ENCODE results near the gene CARS2.
"Not testable (repeated sequence)": the region's sequence is repeated elsewhere in the genome, so short reads cannot be mapped to it uniquely, and the experiment has no call there.

CARS2 gene

GRCh38 chr13:110636701-110637201, 69.2 kb downstream of the CARS2 start:
- DNase-seq, result no peak

GRCh38 chr13:110636053-110636475, 69.9 kb downstream of the CARS2 start:
- no peak for DNase-seq

GRCh38 chr13:110635405-110636002, 70.4 kb downstream of the CARS2 start:
- DNase-seq, result no peak

- no peak for DNase-seq
These were observed 71.4 kb downstream of the CARS2 start for GRCh38 chr13:110634558-110634957.

DNA sequence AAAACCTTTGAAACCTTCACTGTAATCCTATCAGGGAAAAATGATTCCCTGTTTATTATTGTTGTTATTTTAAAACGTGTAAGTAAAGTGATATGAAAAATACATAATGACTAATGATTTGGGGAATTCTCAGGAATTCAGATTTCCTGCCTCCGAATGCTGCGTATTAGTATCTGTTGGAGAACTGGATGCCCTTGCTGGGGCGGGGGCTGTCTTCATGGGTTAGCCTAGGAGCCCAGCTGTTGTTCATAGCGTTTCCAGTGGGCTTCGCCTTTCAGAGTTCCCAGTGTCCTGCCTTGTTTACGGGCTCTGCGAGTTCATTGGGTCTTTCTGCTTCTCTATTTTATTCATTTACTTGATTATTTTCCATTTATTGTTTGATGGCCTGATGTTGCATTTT, 72.1 kb downstream of the CARS2 start:
- DNase-seq, result no peak

GRCh38 chr13:110632255-110632654, 73.7 kb downstream of the CARS2 start:
- not testable (repeated sequence) for DNase-seq

DNA sequence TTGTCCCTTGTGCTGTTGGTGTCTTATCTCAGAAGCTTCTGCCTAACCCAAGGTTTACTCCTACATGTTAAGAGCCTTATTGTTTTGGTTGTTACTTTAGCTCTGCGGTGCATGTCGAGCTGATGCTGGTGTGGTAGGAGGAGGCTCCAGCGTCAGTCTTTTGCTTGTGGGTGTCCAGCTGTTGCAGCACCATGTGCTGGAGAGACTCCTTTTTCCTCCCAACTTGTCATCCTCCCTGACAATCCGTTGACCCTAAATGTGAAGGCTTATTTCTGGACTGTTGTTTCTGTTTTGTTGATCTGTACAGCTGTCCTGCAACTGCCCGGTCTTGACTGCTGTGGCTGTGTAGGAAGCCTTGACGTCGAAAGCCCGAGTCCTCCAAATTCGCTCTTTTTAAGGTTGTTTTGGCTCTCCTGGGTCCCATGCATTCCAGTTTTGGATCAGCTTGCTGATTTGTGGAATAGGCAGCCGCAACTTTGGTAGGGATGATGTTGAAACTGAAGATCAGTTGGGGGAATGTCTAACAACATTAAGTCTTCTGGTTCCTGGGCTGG, 75.3 kb downstream of the CARS2 start:
- no peak for DNase-seq

DNA sequence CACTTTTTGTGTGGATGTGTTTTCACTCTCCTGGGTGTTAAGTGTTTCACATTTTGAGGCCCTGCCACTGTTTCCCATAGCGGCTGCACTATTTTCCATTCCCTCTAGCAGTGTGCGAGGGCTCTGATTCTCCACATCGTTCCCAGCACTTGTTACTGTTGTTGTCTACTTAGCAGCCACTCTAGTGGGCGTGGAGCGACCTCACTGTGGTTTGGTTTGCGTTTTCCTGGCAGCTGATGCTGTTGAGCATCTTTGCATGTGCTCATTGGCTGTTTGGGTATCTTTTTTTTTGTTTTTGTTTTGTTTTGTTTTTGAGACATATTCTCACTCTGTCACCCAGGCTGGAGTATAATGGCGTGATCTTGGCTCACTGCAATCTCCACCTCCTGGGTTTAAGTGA, 76.2 kb downstream of the CARS2 start:
- DNase-seq, result peak in 1 of 2 donors; percentile 34

- peak in 1 of 2 donors; percentile 33 for DNase-seq
These were observed 76.8 kb downstream of the CARS2 start for GRCh38 chr13:110628952-110629701.

DNA sequence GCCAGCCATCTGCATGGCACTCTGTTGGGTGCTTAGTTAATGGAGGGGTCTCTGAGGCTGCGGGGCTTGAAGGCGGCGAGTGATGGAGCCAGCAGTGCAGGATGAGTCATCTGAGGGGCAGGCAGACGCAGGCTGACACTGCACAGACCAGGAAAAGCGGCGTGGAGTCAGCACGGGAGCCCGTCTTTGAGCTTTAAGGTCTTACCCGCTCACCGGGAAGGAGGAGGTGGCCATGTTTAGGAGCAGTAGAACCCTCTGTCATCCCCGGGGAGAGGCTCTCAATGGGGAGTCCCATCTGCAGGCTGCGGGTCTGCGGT, 77.5 kb downstream of the CARS2 start:
- no peak for DNase-seq

- no peak for DNase-seq
These were observed 78.0 kb downstream of the CARS2 start for GRCh38 chr13:110627761-110628476.

DNA sequence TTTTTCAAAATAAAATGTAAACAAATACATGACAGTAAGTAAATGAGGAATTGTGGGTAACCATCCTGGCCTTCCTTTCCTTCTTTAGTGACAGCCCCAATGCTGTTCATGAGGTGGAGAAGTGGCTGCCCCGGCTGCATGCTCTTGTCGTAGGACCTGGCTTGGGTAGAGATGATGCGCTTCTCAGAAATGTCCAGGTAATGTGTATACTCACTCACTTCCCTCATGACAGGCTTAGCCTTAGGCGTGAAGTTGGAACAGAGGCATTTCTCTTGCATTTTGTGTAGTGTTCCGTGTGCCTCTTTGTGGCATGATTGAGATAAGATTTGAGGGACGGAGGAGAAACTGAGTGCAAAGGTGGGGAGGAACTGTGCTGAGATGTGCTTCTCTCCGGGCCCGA, 78.6 kb downstream of the CARS2 start:
- DNase-seq, result no peak

DNA sequence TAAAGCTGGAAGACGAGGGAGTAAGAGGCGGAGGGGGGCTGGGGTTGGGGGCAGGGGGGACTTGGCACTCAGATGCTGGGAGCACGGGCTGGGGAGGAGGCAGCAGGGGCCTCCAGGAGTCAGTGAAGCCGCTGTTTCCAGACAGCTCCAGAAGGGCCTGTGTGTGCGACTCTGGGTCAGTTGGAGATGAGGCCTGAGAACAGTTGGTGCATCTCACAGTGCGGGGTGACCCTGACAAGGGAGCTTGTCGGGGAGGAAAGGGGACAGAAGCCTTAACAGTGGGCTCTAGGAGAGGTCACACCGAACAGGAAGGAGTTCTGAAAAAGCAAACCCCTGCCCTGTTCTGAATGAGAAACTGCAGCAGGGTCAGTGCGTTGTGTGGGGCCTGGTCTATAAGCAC, 79.4 kb downstream of the CARS2 start:
- DNase-seq, result no peak

DNA sequence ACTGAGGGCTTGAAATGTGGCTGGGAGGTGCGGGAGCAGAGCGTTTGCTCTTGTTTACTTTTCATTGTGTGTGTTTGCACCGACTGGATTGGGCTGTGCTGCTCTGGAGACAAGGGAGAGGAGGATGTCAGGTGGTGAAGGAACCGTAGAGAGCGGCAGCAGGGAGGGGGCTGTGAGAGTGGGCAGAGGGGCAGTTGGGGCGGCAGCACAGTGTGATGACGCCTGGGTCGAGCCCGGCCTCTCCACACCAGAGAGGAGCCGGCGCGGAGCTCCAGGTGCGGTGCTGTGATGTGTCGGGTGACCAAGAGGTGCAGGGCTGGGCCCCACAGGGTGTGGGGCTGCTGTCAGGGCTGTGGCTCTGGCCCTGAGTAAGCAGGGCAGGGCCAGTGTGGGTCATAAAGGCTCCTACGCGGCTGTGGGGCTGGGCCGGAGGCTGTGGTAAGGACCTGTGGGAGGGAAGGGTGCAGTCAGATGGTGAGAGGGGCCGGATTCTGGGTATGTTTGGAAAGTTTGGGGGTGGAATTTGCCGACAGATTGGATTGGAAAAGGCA, 80.1 kb downstream of the CARS2 start:
- DNase-seq, result no peak

GRCh38 chr13:110624766-110625756, 80.9 kb downstream of the CARS2 start:
- no peak for DNase-seq

DNA sequence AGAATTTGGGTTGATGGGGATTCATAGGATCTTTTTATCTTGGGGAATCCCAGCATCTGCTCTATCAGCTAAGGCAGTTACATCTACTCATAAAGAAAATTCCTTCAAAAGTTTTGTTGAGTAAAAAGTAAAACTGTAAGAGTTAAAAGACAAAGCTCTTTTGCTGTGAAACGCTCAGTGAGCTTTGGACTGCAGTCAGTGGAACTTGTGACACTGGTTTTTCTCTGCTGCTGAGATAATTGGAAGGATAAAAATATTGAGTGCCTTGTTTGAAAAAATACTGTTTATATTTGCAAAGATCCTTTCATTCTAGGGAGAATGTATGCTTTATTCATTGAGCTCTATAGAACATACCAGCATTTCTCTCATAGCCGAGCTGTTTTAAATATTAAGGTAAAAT, 85.3 kb downstream of the CARS2 start:
- DNase-seq, result no peak

DNA sequence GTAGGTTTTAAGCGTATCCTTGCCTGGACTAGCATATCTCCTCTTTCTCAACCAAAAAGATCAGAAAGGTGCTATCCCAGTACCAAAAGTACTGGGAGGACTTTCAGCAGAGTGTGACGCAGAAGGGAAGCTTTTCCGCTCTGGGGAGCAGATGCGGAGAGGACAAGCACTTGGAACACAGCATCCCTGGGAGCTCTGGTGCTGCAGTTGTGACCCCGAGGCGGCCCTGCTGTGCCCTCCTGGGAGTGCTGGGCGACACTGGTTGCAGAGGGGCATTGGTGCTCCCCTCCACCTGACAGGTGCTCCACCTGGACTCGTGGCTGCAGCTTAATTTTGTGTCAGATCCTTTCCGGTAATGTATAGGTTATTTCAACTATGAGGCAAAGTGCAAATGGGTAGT, 87.1 kb downstream of the CARS2 start:
- no peak for DNase-seq

DNA sequence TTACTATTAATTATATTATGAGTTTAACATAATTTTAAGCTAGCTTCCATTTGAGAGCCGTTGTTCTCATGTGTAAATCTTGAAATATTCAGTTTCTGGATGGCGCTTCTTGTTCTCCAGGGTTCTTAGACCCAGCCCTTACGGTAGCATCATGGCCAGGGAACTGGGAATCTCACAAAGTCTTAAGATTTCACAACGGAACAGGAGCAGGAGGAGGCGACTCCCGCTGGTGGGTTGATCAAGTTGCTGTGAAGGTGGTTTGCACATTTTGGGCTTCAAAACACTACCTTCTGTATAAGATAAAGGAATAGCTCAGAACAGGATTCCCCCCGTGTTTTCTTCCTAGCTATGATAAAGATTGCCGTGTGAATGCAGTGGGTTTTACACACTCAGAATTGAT, 87.7 kb downstream of the CARS2 start:
- DNase-seq, result no peak

- DNase-seq, result no peak
These were observed 88.4 kb downstream of the CARS2 start for GRCh38 chr13:110617321-110618072.

DNA sequence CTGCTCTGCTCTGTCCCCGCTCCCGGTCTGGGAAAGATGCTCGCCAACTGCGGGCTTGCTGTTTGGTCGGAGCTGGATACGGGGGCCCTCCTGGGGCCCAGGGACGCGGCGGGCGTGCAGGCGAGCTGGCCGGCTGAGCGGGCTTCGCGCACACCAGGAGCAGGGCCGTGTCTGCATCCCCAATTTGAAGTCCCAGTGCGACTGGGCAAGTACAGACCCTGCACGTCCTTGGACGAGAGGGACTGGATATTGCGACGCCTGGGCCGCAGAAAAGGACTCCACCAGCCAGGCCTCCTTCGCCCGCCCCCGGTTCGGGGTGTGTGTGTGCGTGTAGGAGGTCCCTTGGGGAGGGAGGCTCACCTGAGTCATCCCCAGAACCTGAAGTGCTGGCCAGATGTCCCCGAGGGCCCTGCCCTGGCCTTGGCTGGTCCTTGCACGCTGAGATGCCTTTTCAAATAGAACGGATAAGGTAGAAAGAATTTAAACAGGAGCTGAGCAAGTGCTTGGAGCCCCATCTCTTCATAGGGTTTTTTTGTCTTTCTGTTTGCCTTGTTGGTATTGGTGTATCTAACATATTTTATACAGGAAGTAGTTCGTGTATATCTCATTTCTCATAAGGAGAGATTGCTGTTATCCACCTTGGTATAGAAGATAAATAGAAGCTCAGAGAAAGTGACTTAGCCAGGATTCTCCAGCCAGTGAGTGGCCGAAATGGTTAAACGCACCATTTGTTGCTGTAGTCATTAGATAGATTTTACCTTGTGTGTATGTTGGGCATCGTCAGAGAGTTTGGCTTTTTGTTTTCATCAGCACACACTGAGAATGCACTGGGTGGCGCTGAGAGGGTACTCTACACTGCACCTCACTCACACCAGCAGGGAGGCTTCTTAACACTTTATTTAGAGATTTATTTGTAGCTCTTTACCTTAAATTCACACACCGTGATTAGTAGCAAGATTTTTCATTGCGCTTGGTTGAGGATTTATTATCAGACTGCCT, 89.5 kb downstream of the CARS2 start:
- peak in 1 of 2 donors; percentile 21 for DNase-seq

Measured in inflammatory macrophage (primary cell).